Adrenal gland (tissue), 5 donors: Measurements from ENCODE around the gene MMEL1.

Source experiments
- POLR2A ChIP-seq, 2 donors: fragments of 450-650 bp; IDR thresholded peaks; one replicate each; pipeline ENCODE4 v1.6.1; 2017; ENCODE audit warnings: antibody characterized with exemption in 2 of 2, mild to moderate bottlenecking in 2 of 2, moderate library complexity in 1 of 2
- TF ChIP-seq, protein P1 (sequence below), 6 experiments: fragments of 450-650 bp in 4 of 6; fragments of 200-600 bp in 2 of 6; sonication (generic) in 1 of 6; IDR thresholded peaks; 1 replicate in 5 of 6; 2 replicates in 1 of 6; pipeline versions ENCODE4 v1.5.1 to v1.8.0; 2016 to 2021; ENCODE audit warnings: antibody characterized with exemption in 6 of 6, mild to moderate bottlenecking in 2 of 6, moderate library complexity in 1 of 6
- donor health status: DM: no; HTN: no; CAD: no.

DNA sequence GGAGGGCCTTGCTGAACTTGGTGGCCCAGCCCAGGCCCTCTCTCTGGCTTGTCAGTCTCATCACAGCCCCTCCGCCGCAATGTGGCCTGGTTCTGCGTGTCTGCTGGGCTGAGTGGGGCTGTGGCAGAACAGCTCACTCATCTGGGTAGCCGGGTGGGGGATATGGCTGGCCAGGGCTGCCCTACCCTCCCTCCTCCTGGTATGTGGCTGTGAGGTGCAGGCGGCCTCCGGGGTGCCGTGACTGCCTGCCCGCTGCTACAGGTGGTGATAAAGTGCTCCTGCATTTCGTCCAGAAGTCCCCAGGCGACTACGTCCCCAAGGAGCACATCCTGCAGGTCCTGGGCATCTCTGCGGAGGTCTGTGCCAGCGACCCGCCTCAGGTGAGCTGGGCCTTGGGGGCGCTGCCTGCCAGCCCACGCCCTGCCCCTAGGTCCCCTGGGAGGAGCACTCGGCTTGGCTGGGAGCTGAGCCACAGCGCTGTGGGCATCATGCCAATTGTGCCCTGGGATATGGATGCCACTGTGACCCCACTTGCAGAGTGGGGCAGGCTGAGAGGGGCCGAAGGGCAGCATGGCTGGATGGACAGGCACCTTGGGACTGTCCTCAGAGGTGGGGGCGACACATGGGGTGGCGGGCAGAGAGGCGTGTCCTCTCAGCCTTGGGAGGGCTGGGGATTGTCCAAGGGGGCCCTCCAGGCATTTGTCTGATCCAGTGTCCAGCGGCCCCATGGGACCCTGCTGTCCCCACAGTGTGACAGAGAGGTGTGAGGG, 44.0 kb downstream of the MMEL1 start:
- TF ChIP-seq, protein P1, sequence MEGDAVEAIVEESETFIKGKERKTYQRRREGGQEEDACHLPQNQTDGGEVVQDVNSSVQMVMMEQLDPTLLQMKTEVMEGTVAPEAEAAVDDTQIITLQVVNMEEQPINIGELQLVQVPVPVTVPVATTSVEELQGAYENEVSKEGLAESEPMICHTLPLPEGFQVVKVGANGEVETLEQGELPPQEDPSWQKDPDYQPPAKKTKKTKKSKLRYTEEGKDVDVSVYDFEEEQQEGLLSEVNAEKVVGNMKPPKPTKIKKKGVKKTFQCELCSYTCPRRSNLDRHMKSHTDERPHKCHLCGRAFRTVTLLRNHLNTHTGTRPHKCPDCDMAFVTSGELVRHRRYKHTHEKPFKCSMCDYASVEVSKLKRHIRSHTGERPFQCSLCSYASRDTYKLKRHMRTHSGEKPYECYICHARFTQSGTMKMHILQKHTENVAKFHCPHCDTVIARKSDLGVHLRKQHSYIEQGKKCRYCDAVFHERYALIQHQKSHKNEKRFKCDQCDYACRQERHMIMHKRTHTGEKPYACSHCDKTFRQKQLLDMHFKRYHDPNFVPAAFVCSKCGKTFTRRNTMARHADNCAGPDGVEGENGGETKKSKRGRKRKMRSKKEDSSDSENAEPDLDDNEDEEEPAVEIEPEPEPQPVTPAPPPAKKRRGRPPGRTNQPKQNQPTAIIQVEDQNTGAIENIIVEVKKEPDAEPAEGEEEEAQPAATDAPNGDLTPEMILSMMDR (IDR thresholded peaks at IDR 0.05), result no peak
- no peak for TF ChIP-seq POLR2A (IDR thresholded peaks at IDR 0.05)
